ENCODE results near the gene HDAC4.

Gene HDAC4

GRCh38 chr2:239307921-239308613, 92.8 kb downstream of the HDAC4 start:
- DNase-seq (ENCODE audit: low read depth) = no peak

DNA sequence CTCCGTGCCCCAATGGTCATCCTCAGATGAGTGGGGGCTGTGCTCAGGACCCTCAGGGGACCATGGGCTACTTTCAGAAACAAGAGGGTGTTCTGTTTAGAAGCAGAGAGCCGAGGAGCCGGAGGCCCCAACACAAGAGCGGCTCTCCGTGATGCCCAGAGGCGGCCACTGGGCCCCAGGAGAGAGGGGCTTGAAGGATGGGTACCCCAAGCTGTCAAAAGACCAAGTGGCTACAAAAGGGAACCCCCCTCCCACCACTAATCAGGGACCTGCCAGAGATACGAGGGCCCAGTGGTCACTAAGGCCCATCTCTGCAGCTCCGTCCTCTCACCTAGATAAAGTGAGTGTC, 93.6 kb downstream of the HDAC4 start:
- no peak for DNase-seq (ENCODE audit: low read depth)

GRCh38 chr2:239306274-239307220, 94.3 kb downstream of the HDAC4 start:
- DNase-seq (ENCODE audit: low read depth) = no peak

DNA sequence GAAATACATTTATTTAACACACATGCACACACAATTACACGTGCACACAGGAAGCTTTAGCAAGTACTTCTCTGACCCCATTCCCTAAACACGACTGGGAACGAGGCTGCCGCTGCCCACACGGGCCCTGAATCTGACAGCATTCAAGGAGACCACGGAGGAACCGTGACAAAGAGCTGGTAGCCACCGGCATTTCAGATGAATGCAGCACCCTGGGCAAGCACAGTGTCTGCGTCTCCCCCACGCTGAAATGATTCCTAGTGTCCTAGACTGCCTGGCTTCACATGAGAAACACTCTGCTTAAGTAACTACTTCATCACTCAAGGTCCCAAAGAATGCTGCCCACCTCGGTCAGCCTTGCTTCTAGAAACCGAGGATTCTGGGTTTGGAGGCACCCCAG, 95.0 kb downstream of the HDAC4 start:
- DNase-seq (ENCODE audit: low read depth) = no peak

- DNase-seq (ENCODE audit: low read depth) = no peak
Observed at GRCh38 chr2:239305222-239305575, 95.6 kb downstream of the HDAC4 start.

DNA sequence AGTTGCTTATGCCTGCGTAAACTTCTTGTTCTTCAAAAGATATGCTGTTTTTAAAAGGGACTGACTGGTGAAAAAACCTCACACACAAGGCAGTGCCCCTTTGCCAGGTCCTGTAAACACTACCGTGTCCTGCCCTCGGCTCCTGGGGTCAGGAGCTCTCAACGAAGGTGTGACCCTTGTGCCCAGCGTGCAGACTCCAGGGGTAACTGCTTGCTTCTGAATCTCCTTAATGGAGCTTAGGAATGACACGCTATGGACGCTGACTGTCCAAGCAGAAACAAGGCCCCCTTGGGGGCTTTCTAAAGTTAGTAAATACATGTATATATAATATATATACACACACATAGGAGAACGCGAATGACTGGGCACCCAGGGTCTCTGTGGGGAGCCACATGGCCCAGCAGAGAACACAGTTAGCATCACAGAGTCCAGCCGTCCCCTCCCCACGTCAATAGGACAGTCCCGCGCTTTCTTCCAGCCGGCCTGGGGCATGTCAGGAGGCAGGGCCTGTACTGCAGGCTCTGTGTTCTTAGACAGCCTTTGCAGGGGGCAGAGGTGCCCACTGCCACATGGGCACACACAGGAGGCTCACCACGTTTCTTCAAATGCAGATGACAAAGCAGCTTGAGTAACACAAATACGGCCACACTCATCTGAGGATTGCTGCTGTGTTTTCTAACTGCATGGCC, 96.1 kb downstream of the HDAC4 start:
- DNase-seq (ENCODE audit: low read depth) = no peak

- DNase-seq (ENCODE audit: low read depth) = no peak
Observed at GRCh38 chr2:239303711-239304532, 96.9 kb downstream of the HDAC4 start.

GRCh38 chr2:239302808-239303557, 97.8 kb downstream of the HDAC4 start:
- DNase-seq (ENCODE audit: low read depth) = no peak

- DNase-seq (ENCODE audit: low read depth) = no peak
Observed at GRCh38 chr2:239302083-239302807, 98.6 kb downstream of the HDAC4 start.

DNA sequence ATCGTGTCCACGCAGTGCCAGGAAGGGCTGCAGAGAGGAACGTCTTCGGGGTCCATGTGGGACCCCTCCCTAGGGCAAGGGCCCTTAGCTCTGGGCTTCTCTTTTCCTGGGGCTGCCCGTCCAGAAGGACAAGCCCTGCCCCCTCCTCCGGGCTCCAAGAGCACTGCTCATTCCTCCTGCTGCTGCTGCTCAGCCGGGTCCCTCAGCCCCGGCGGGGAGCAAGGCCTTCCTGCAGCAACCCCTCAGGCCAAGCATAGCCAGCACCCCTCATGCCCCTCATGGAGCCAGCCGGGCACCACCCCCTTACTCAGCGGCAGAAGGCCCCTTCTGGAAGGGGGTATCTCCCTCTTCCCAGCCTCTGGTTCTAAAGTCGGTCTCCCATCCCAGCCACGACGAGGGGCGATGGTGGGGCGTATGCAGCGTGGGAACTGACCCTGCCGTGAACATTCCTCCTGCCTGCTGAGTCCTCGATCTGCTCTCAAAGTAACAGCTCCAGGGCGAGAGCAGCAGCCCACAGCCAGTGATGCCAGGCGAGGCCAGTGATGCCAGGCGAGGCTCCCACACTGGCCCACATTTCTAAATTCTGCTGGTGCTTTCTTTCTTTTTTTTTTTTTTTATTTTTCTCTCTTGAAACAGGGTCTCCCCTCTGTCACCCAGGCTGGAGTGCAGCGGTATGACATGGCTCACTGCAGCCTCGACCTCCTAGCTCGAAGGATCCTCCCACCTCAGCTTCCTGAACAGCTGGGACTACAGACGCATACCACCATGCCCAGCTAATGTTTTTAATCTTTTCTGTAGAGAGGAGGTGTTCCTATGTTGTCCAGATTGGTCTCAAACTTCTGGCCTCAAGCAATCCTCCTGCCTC, 99.7 kb downstream of the HDAC4 start:
- DNase-seq (ENCODE audit: low read depth) = no peak

DNA sequence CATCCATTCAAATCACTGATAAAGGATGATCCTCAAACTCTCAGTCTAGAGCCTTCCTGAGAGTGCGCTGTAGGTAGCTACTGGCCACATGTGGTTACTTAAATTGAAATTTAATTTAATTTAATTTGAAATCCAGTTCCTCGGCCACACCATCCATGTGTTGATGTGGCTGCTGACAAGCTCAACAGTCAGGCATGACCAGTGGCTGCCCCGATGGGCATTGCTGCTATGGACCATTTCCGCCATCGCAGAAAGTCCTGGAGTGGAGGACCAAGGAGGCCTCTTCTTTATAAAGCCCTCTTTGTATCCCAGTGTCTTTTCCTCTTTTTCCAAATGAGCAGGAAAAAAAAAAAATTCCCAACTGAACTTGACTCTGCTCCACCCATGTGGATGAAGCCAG, 100.6 kb downstream of the HDAC4 start:
- DNase-seq (ENCODE audit: low read depth) = no peak

GRCh38 chr2:239299218-239299939, 101.4 kb downstream of the HDAC4 start:
- DNase-seq (ENCODE audit: low read depth) = no peak

GRCh38 chr2:239298116-239298804, 102.6 kb downstream of the HDAC4 start:
- DNase-seq (ENCODE audit: low read depth) = no peak

- DNase-seq (ENCODE audit: low read depth) = no peak
Observed at GRCh38 chr2:239297142-239298004, 103.4 kb downstream of the HDAC4 start.

DNA sequence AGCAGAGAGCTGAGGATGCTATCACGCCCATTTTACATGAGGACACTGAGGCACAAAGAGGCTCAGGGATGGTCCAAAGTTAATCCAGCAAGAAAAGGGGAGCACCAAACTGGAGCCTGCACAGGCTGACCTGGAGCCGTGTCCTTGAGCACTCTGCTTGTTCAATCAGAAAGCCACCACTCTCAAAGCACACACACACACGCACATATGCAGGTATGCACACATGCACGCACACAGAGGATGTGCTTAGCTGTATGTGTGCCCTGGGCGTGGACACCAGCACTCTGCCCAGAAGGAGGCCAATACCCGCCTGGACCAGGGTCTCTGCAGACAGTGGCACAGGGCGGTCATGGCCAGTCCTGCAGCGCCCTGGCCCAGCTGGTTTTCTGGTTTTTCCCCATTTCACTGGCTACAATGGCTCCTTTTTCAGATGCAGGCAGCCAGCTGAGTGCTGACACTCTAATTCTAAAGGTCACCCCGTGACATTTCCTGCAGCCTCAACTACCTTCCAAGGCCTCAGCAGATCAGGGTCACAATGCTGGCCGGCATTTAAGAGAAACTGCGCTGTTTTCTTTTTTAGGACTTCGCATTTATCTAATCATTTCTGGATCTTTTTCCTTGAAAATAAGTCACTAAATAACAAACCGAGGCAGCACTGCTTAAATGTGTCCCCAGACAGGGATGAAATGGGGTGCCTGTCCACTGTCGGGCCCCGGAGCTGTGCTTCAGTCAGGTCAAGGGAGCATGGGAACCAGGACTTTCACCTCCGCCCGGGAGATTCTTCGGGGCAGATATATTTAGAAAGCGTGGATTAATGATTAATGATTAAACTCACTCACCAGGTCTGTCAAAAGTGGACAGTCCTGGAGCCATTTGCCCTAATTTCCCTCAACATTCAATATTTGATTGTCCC, 104.5 kb downstream of the HDAC4 start:
- no peak for DNase-seq (ENCODE audit: low read depth)

- DNase-seq (ENCODE audit: low read depth) = no peak
Observed at GRCh38 chr2:239295377-239296019, 105.3 kb downstream of the HDAC4 start.
